SJCRH30 (cell line): ENCODE results near the gene IFIT3. TPM values are rescaled to one million over a fixed set of nuclear protein-coding genes. Genes with fewer than 3 reads are reported as not detected.

Source experiments
- DNase-seq, 2 experiments: peaks; one replicate each; pipeline ENCODE4 v3.0.0-alpha.2; 2015 to 2020
- H3K27ac ChIP-seq: fragments of 250-450 bp; sonication (Bioruptor Pico); 2 replicates; pipeline ENCODE4 v1.5.1; 2020; ENCODE audit warnings: mild to moderate bottlenecking, moderate library complexity
- H3K27me3 ChIP-seq: fragments of 250-450 bp; sonication (Bioruptor Pico); 2 replicates; pipeline ENCODE4 v1.5.1; 2020; ENCODE audit warnings: mild to moderate bottlenecking, moderate library complexity
- H3K36me3 ChIP-seq: fragments of 250-450 bp; sonication (Bioruptor Pico); 2 replicates; pipeline ENCODE4 v1.5.1; 2020; ENCODE audit warnings: mild to moderate bottlenecking, moderate library complexity
- H3K4me1 ChIP-seq: fragments of 250-450 bp; sonication (Bioruptor Pico); 2 replicates; pipeline ENCODE4 v1.5.1; 2020; ENCODE audit warnings: mild to moderate bottlenecking, moderate library complexity
- H3K4me3 ChIP-seq: fragments of 250-450 bp; sonication (Bioruptor Pico); 2 replicates; pipeline ENCODE4 v1.5.1; 2020; ENCODE audit warnings: mild to moderate bottlenecking, moderate library complexity
- H3K9me3 ChIP-seq: fragments of 250-450 bp; sonication (Bioruptor Pico); replicated peaks from 2 replicates; pipeline ENCODE4 v1.5.1; 2020; ENCODE audit warnings: mild to moderate bottlenecking, moderate library complexity
- total RNA-seq: library from RNA; depleted of rRNA; stranded (reverse); fragments of >200 nt; shearing (Covaris generic); gene quantifications from 2 replicates; pipeline ENCODE4 v1.2.3, GENCODE V29; 2014

IFIT3 gene
- total RNA-seq, 1 experiment from 2014 or later: 0.73 TPM

- Histone ChIP-seq H3K27me3 (no peaks in the 10 kb centered on the region), H3K36me3 (no peaks in the 10 kb centered on the region), H3K9me3 (no peaks in the 10 kb centered on the region), H3K4me3 (peak overlapping the region; percentile 36), H3K27ac (peak overlapping the region; percentile 46), H3K4me1 (no peaks in the 10 kb centered on the region)
- peak in 1 of 2 experiments; percentile 15 for DNase-seq
Observed at GRCh38 chr10:89351780-89352597, 24.2 kb downstream of the IFIT3 start.

DNA sequence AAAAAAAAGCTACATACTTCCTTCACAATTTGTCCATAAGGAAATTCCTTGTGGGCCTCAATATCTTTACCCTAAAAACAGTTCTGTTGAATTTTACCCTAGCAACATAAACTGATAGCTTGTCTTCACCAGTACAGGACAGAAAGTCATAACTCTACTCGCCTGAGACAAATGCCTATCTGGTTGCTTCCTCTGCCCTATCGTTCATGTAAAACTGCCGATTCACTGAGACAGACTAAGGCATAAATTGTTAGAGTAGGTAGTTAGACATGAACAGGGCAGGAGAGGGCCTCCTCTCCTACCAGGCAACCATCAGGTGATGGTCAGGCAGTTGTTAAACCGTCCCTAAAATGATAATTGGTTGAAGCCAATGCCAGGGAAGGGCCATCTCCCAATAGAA is 25.0 kb downstream of the IFIT3 start:
- no peak for DNase-seq

DNA sequence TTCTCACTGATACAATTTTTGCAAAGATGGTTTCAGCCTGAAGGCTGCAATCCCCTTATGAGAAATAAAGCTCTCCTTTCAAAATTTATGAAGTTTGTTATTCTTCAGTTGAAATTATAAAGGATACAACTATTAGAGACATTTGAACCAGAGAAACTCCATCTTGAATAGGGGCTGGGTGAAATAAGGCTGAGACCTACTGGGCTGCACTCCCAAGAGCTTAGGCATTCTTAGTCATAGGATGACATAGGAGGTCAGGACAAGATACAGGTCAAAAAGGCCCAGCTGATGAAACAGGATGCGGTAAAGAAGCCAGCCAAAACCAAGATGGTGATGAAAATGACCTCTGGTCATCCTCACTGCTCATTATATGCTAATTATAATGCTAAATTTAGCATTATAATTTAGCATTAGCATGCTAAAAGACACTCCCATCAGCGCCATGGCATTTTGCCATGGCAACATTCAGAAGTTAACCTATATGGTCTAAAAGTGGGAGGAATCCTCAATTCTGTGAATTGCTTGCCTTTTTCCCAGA is 27.7 kb downstream of the IFIT3 start:
- no peak overlapping the region for H3K27ac ChIP-seq
- H3K36me3 ChIP-seq: no peaks in the 10 kb centered on the region
- H3K4me1 ChIP-seq: no peaks in the 10 kb centered on the region
- H3K27me3 ChIP-seq: no peaks in the 10 kb centered on the region
- H3K4me3 ChIP-seq: no peak overlapping the region
- DNase-seq: no peak
- no peaks in the 10 kb centered on the region for H3K9me3 ChIP-seq

More for the DNA sequence above, 25.0 kb downstream of the IFIT3 start:
- H3K27ac ChIP-seq: peak overlapping the region; percentile 5; the same call in 1 of the 2 replicates
- no peaks in the 10 kb centered on the region for H3K4me1 ChIP-seq
- H3K36me3 ChIP-seq: no peaks in the 10 kb centered on the region
- no peak overlapping the region for H3K4me3 ChIP-seq
- no peaks in the 10 kb centered on the region for H3K27me3 ChIP-seq
- H3K9me3 ChIP-seq: no peaks in the 10 kb centered on the region

GRCh38 chr10:89357096-89357495 is 29.3 kb downstream of the IFIT3 start:
- no peak for DNase-seq
- Histone ChIP-seq H3K4me3 (no peak overlapping the region), H3K4me1 (no peaks in the 10 kb centered on the region), H3K36me3 (no peaks in the 10 kb centered on the region), H3K27me3 (no peaks in the 10 kb centered on the region), H3K27ac (no peak overlapping the region), H3K9me3 (no peaks in the 10 kb centered on the region)

DNA sequence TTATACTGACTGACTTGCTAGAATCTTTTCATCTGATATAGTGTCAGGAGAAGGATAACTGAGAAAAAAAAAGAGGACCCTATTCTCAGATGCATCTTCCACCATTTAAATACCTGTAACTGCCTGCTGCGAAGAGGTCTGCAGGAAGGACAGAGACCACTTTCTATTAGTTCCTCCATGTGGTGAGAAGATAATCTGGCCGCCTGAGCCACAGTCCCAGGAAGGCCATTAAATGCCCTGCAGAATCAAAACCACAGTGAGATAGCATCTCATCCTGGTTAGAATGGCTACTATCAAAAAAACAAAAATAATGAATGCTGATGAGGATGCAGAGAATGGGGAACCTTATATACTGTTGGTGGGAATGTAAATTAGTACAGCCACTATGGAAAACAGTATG is 30.2 kb downstream of the IFIT3 start:
- Histone ChIP-seq H3K4me3 (no peak overlapping the region), H3K9me3 (no peaks in the 10 kb centered on the region), H3K36me3 (no peaks in the 10 kb centered on the region), H3K4me1 (no peaks in the 10 kb centered on the region), H3K27ac (no peak overlapping the region), H3K27me3 (no peaks in the 10 kb centered on the region)
- no peak for DNase-seq

DNA sequence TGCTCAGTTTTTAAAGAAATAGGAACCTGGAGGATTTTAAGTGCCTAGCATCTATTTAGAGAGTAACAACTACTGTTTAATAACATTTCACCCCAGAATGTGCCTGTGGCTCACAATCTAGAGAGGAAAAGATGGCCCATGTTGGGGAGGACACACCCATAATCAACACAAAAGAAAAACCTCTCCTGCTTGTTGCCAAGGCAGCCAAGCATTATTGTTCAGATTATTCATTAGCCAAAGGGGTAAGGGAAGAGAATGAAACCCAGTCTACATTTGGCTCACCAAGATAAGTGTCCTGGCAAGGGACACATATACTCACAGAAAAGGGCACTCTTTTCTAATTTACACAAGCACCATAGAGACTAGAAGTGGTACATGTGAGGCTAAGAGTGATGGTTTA is 32.4 kb downstream of the IFIT3 start:
- Histone ChIP-seq H3K9me3 (no peaks in the 10 kb centered on the region), H3K27me3 (no peaks in the 10 kb centered on the region), H3K4me3 (no peak overlapping the region), H3K27ac (no peak overlapping the region), H3K36me3 (no peaks in the 10 kb centered on the region), H3K4me1 (no peaks in the 10 kb centered on the region)
- DNase-seq: no peak

DNA sequence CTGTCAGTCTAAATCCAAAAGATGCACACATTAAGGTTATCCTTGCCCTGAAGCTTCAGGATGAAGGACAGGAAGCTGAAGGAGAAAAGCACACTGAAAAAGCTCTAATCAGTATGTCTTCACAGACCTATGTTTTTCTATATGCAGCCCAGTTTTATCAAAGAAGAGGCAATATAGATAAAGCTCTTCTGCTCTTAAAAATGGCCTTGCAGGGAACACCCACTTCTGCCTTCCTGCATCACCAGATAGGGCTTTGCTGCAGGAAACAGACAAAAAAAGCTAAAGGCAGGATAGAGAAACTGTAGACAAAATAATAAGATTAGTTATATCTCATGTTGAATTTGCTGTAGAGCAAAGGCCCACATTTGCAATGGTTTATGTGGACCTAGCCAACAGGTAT is 35.1 kb downstream of the IFIT3 start:
- no peak overlapping the region for H3K27ac ChIP-seq

DNA sequence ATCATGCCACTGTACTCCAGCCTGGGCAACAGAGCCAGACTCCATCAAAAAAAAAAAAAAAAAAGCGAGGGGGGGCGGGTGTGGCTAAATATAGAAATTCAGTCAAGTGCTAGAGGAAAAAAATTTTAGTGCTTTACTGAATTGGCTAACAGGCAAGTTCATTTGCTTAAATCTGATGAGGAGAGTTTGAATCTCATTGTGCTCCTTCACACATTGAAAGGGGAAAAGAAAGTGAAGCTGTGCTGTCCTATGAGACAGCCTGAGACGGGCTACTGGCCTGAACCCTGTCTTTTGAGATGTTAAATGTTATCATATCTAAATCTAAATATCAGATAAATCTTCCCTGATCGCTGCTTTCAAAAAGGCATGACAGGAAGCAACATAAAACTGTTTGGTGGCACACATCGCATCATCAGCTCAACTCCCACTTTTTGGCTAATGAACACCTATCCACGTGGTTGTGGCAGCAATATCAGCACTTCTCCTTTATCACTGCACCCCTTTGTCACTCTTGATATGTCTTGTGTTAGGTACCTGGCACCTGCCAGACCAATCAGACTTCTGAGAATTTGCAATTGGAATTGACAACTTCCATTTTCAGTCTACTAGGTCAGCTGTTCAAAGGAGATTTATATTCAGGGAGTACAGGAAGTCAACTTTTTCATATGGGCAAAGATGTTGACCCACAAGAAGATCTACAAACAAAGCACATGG is 36.1 kb downstream of the IFIT3 start:
- no peaks in the 10 kb centered on the region for H3K9me3 ChIP-seq
- no peaks in the 10 kb centered on the region for H3K27me3 ChIP-seq
- no peak overlapping the region for H3K27ac ChIP-seq
- DNase-seq: no peak
- no peaks in the 10 kb centered on the region for H3K4me1 ChIP-seq
- H3K4me3 ChIP-seq: no peak overlapping the region
- H3K36me3 ChIP-seq: no peaks in the 10 kb centered on the region

More for the DNA sequence above, 35.1 kb downstream of the IFIT3 start:
- DNase-seq: no peak
- no peak overlapping the region for H3K4me3 ChIP-seq
- H3K9me3 ChIP-seq: no peaks in the 10 kb centered on the region
- no peaks in the 10 kb centered on the region for H3K4me1 ChIP-seq
- no peaks in the 10 kb centered on the region for H3K27me3 ChIP-seq
- H3K36me3 ChIP-seq: no peaks in the 10 kb centered on the region

GRCh38 chr10:89364531-89364930 is 36.7 kb downstream of the IFIT3 start:
- Histone ChIP-seq H3K9me3 (no peaks in the 10 kb centered on the region), H3K27ac (no peak overlapping the region), H3K36me3 (no peaks in the 10 kb centered on the region), H3K27me3 (no peaks in the 10 kb centered on the region), H3K4me1 (no peaks in the 10 kb centered on the region), H3K4me3 (no peak overlapping the region)
- DNase-seq: no peak

GRCh38 chr10:89367529-89367928 is 39.7 kb downstream of the IFIT3 start:
- Histone ChIP-seq H3K4me3 (no peak overlapping the region), H3K9me3 (no peaks in the 10 kb centered on the region), H3K27me3 (no peaks in the 10 kb centered on the region), H3K36me3 (no peaks in the 10 kb centered on the region), H3K4me1 (no peaks in the 10 kb centered on the region), H3K27ac (no peak overlapping the region)
- no peak for DNase-seq

- no peaks in the 10 kb centered on the region for H3K36me3 ChIP-seq
- H3K27ac ChIP-seq: no peak overlapping the region
- H3K4me1 ChIP-seq: no peaks in the 10 kb centered on the region
Observed at GRCh38 chr10:89368129-89368528, 40.3 kb downstream of the IFIT3 start.

DNA sequence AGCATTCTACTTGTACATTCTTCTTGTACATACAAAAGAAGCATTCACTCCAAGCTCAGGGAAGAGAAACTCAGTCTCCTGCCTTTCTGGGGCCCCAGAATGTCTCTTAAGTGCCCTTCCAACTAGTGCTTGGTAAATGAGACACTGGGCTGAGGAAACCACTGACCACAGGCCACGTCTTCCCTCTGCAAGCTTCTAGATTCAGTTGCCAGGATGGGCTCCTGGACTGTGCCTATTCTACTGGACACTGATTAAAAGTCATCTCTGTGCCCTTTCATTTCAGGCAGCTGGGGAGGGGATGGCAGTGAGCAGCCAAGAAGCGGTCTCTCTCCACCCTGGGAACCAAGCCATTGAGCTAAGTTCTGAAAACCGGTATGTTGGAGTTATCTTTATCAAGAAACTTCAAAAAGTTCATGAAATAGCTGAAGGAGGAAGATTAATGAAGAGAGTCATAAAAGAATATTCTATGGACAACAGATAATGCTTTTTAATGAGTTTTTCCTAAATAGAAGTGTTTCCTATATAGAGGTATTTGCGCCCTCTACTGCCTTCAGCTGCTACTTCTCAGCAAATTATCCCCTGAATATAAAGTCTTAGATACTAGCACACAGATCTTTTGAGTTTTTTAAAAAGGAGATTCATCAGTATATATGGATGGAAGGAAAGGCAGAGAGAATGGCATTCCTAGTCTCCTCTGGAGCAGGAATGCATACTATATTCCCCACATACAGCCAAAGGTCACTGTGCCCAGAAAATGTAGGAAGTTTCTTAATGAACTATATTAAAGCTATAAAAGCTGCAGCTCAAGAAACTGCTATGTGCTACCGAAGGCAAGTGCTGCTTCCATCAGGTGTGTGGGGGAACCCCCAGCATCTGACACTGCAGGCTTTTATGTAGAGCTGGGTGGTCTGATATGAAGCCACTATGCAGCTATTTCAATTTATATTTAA is 41.6 kb downstream of the IFIT3 start:
- Histone ChIP-seq H3K4me3 (no peak overlapping the region), H3K4me1 (no peaks in the 10 kb centered on the region), H3K9me3 (no peaks in the 10 kb centered on the region), H3K27ac (no peak overlapping the region), H3K27me3 (no peaks in the 10 kb centered on the region), H3K36me3 (no peaks in the 10 kb centered on the region)
- peak in 1 of 2 experiments; percentile 9 for DNase-seq

More at GRCh38 chr10:89368129-89368528, 40.3 kb downstream of the IFIT3 start:
- DNase-seq: no peak
- Histone ChIP-seq H3K9me3 (no peaks in the 10 kb centered on the region), H3K4me3 (no peak overlapping the region), H3K27me3 (no peaks in the 10 kb centered on the region)

GRCh38 chr10:89371079-89371478 is 43.3 kb downstream of the IFIT3 start:
- H3K4me3 ChIP-seq: no peak overlapping the region
- no peaks in the 10 kb centered on the region for H3K9me3 ChIP-seq
- H3K27me3 ChIP-seq: no peaks in the 10 kb centered on the region
- no peak overlapping the region for H3K27ac ChIP-seq
- DNase-seq: no peak
- H3K36me3 ChIP-seq: no peaks in the 10 kb centered on the region
- H3K4me1 ChIP-seq: no peaks in the 10 kb centered on the region

DNA sequence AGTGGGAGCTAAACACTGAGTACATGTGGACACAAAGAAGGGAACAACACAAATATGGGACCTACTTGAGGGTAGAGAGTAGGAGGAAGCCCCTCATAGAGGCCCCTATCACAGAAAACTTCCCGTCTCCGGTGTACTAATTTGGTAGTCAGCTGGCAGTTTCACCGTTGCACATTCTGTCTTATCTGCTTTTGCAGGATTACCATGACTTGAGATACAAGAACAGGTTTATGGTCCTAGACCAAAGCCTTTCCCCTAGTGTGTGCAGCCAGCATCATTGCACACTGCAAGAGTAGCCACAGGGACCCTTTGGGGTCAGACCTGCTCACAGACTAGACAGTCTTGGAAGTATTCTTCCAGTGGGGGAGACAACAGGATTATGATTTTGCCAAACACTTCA is 44.2 kb downstream of the IFIT3 start:
- Histone ChIP-seq H3K9me3 (no peaks in the 10 kb centered on the region), H3K4me3 (no peak overlapping the region), H3K4me1 (no peaks in the 10 kb centered on the region), H3K27ac (no peak overlapping the region), H3K36me3 (no peaks in the 10 kb centered on the region), H3K27me3 (no peaks in the 10 kb centered on the region)
- no peak for DNase-seq
